Adrenal gland (tissue), 5 donors: Measurements from ENCODE around the gene KBTBD7.

ENCODE experiments used
- CTCF ChIP-seq, 6 experiments: fragments of 450-650 bp in 4 of 6; fragments of 200-600 bp in 2 of 6; sonication (generic) in 1 of 6; IDR thresholded peaks; 1 replicate in 5 of 6; 2 replicates in 1 of 6; pipeline versions ENCODE4 v1.5.1 to v1.8.0; 2016 to 2021; ENCODE audit warnings: antibody characterized with exemption in 6 of 6, mild to moderate bottlenecking in 2 of 6, moderate library complexity in 1 of 6
- POLR2A ChIP-seq, 2 donors: fragments of 450-650 bp; IDR thresholded peaks; one replicate each; pipeline ENCODE4 v1.6.1; 2017; ENCODE audit warnings: antibody characterized with exemption in 2 of 2, mild to moderate bottlenecking in 2 of 2, moderate library complexity in 1 of 2
- donor health status: DM: no; HTN: no; CAD: no.

GRCh38 chr13:41236369-41236768, 42.0 kb upstream of the KBTBD7 start:
- TF ChIP-seq CTCF (IDR thresholded peaks at IDR 0.05) = no peak
- no peak for TF ChIP-seq POLR2A (IDR thresholded peaks at IDR 0.05)
